Panc1 (cell line): ENCODE data around the gene NATD1. TPM values are rescaled to one million over a fixed set of nuclear protein-coding genes. Genes with fewer than 3 reads are reported as not detected.

ENCODE experiments used
- ATAC-seq: fragments of 200-7000 bp; cut with Tn5 transposase; 2 replicates; pipeline ENCODE4 v1.9.1; 2020; ENCODE audit warnings: mild to moderate bottlenecking, moderate library complexity
- BruUV-seq: library from RNA; stranded (reverse); fragments of 400-500 nt; replicated peaks from 2 replicates; lab custom pipeline; 2021; lab: Mats Ljungman, UMichigan
- CTCF ChIA-PET: fragments of 300-600 bp; sonication (Branson Sonifier 250); formaldehyde crosslinking; loops from one replicate; lab custom pipeline; 2022; ENCODE audit warnings: antibody characterized with exemption; lab: Charles Lee
- POLR2A ChIA-PET: fragments of 300-600 bp; sonication (Branson Sonifier 250); formaldehyde crosslinking; loops from one replicate; lab custom pipeline; 2022; ENCODE audit warnings: antibody characterized with exemption; lab: Charles Lee
- DNase-seq: peaks from one replicate; pipeline ENCODE4 v3.0.0-alpha.2; 2010; ENCODE audit warnings: low read depth, low spot score
- H3K27ac ChIP-seq: 2 replicates; pipeline ENCODE4 v1.5.1; 2011; ENCODE audit warnings: mild to moderate bottlenecking, low read length, inconsistent platforms
- H3K27me3 ChIP-seq: fragments of 200-500 bp; sonication (Bioruptor generic); 2 replicates; pipeline ENCODE4 v1.6.0; 2014; ENCODE audit warnings: low read length, inconsistent platforms; ENCODE audit not compliant: control insufficient read depth, insufficient read depth
- H3K36me3 ChIP-seq: fragments of 200-500 bp; sonication (Bioruptor generic); 2 replicates; pipeline ENCODE4 v1.5.1; 2014; ENCODE audit warnings: inconsistent platforms, mild to moderate bottlenecking, low read length, moderate library complexity; ENCODE audit not compliant: control insufficient read depth, insufficient read depth
- H3K4me1 ChIP-seq: 2 replicates; pipeline ENCODE4 v1.5.1; 2011; ENCODE audit warnings: inconsistent platforms, mild to moderate bottlenecking, low read length, moderate library complexity; ENCODE audit not compliant: control insufficient read depth, insufficient read depth
- H3K4me3 ChIP-seq, 2 experiments: 2 replicates each; pipeline ENCODE4 v1.5.1; 2011 to 2012; ENCODE audit warnings: low read depth in 2 of 2, low read length in 2 of 2, mild to moderate bottlenecking in 2 of 2, inconsistent platforms in 1 of 2, moderate library complexity in 1 of 2
- H3K9me3 ChIP-seq: fragments of 200-500 bp; sonication (Bioruptor generic); 2 replicates; pipeline ENCODE4 v1.5.1; 2014; ENCODE audit warnings: low read depth, mild to moderate bottlenecking, inconsistent platforms, low read length, moderate library complexity; ENCODE audit not compliant: control insufficient read depth, insufficient read depth
- CTCF ChIP-seq: fragments of 450-650 bp; IDR thresholded peaks from 2 replicates; pipeline ENCODE4 v1.5.1; 2017; ENCODE audit warnings: mild to moderate bottlenecking
- POLR2AphosphoS5 ChIP-seq: IDR thresholded peaks from 2 replicates; pipeline ENCODE4 v1.6.1; 2012; ENCODE audit warnings: mild to moderate bottlenecking, low read depth, low read length, moderate library complexity
- REST ChIP-seq, 2 experiments: IDR thresholded peaks; 2 replicates each; pipeline ENCODE4 v1.6.1; 2011 to 2012; ENCODE audit warnings: low read depth in 2 of 2, control low read depth in 1 of 2, low read length in 1 of 2, mild to moderate bottlenecking in 1 of 2, moderate library complexity in 1 of 2; ENCODE audit not compliant: insufficient read depth in 1 of 2
- SIN3A ChIP-seq: IDR thresholded peaks from 2 replicates; pipeline ENCODE4 v1.6.1; 2012; ENCODE audit warnings: low read depth, mild to moderate bottlenecking, low read length, moderate library complexity, borderline replicate concordance; ENCODE audit not compliant: insufficient read depth
- TCF7L2 ChIP-seq: IDR thresholded peaks from 2 replicates; pipeline ENCODE4 v1.6.1; 2011; ENCODE audit warnings: mild to moderate bottlenecking, low read depth, low read length, inconsistent platforms
- in situ Hi-C: cut with HindIII; loops from 2 replicates; pipeline ENCODE4 v1.10.0; 2016; ENCODE audit warnings: low sequenced_read_pairs, low pct_unique_long_range_greater_than_20kb
- intact Hi-C: fragments of 100-400 bp; cut with micrococcal nuclease; formaldehyde crosslinking; loops from one replicate; pipeline ENCODE4 v1.10.0; 2022; ENCODE audit not compliant: unreplicated experiment
- total RNA-seq: library from RNA; stranded (reverse); gene quantifications from one replicate; pipeline ENCODE4 v1.2.1, GENCODE V29; 2021; ENCODE audit not compliant: unreplicated experiment

The NATD1 gene
- total RNA-seq, 1 experiment from 2014 or later = 2.8 TPM

GRCh38 chr17:21292867-21293830, 39.9 kb upstream of the NATD1 start:
- no peak for TF ChIP-seq SIN3A
- no peak for TF ChIP-seq POLR2AphosphoS5
- no peak for TF ChIP-seq REST (IDR thresholded peaks at IDR 0.05; ENCODE audit: insufficient read depth in 1 of 2, low read depth in 2 of 2, low read length in 1 of 2)
- TF ChIP-seq CTCF = no peak
- no peak for TF ChIP-seq TCF7L2
- Histone ChIP-seq H3K4me3 (no peak overlapping the region), H3K4me1 (peaks cover 26% of the 10 kb centered on the region), H3K9me3 (no peaks in the 10 kb centered on the region), H3K27me3 (no peaks in the 10 kb centered on the region), H3K27ac (no peak overlapping the region), H3K36me3 (no peaks in the 10 kb centered on the region)
- no peak for ATAC-seq
- intact Hi-C loops = no loop called here
- in situ Hi-C loops = no loop called here
- POLR2A ChIA-PET = no interaction called here
- CTCF ChIA-PET = no interaction called here
- no peak for DNase-seq
- BruUV-seq = no TSS peak

- no peak overlapping the region for H3K27ac ChIP-seq
- POLR2A ChIA-PET = no interaction called here
- intact Hi-C loops = no loop called here
- TF ChIP-seq POLR2AphosphoS5 (no peak), CTCF (no peak), SIN3A (no peak), REST (IDR thresholded peaks at IDR 0.05; ENCODE audit: insufficient read depth in 1 of 2, low read depth in 2 of 2, low read length in 1 of 2) (no peak), TCF7L2 (no peak)
- DNase-seq = no peak
- BruUV-seq = no TSS peak
- ATAC-seq = no peak
- no peaks in the 10 kb centered on the region for H3K36me3 ChIP-seq
- H3K4me3 ChIP-seq = no peak overlapping the region
- in situ Hi-C loops = no loop called here
- CTCF ChIA-PET = no interaction called here
- peaks cover 36% of the 10 kb centered on the region for H3K4me1 ChIP-seq
- H3K27me3 ChIP-seq = no peaks in the 10 kb centered on the region
- no peaks in the 10 kb centered on the region for H3K9me3 ChIP-seq
Observed at GRCh38 chr17:21291862-21292261, 38.7 kb upstream of the NATD1 start.
